ENCODE data around the gene FALEC.

The FALEC gene

DNA sequence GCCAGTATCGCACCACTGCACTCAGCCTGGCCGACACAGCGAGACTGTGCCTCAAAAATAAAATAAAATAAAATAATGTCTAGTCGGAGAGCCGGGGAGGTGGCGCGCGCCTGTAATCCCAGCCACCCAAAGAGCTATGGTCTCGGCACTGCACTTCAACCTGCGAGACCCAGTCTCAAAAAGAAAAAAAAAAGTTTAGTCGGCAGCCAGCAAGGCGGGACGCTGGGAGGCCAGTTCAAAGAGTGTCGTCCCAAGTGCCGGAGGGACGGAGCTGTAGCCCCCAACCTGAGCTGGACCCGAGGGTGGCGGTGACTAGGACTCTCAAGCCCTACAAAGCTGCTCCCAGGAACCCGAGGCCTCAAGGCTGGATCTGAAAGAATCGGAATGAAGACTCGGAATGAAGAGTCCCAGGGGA is 632 bp upstream of the FALEC start:
- peaks cover 58 to 75% (median 73%) of the 10 kb centered on the region in 10 experiments for H3K4me1 ChIP-seq
- peak overlapping the region; percentile 87 to 100 (median 95) for H3K4me2 ChIP-seq
- H4K20me1 ChIP-seq, result peaks cover 0 to 33% (median 0%) of the 10 kb centered on the region in 11 experiments; a peak in 2 of 22 replicates
- TF ChIP-seq Cebpa-rat (IDR thresholded peaks at IDR 0.05), result no peak
- H3K9ac ChIP-seq, result peak overlapping the region; percentile 68 to 85 (median 77)
- no peaks in the 10 kb centered on the region for H3K9me3 ChIP-seq (replicated peaks in 1 of 11)
- H3K36me3 ChIP-seq, result peaks cover 10 to 34% (median 23%) of the 10 kb centered on the region in 11 experiments; a peak in 21 of 22 replicates
- H3K4me3 ChIP-seq, result peak overlapping the region; percentile 53 to 76 (median 66)
- H3K27me3 ChIP-seq, result no peaks in the 10 kb centered on the region
- H3K27ac ChIP-seq, result peak overlapping the region; percentile 4 to 75 (median 69); a peak in 20 of 22 replicates

DNA sequence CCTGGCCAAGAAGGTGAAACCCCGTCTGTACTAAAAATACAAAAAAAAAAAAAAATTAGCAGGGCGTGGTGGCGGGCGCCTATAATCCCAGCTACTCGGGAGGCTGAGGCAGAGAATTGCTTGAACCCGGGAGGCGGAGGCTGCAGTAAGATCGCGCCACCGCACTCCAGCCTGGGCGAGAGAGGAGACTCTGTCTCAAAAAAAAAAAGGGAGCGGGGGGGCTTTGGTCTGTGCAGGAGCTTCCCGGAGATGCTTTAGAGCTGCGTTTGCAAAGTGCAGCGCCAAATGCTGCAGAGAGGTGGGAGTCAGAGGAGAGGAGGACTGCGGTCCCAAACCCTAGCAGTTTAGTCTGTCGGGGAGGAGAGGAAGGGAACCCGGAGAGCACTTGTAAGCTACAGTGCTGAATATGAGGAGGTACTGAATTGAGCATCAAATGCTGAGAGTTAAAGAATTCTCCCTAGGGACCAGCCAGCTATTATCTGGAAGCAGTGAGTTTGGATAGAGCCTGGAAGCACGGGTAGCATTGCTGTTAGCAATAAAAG is 569 bp downstream of the FALEC start:
- no peaks in the 10 kb centered on the region for H3K27me3 ChIP-seq
- peaks cover 46 to 63% (median 61%) of the 10 kb centered on the region in 10 experiments for H3K4me1 ChIP-seq
- H3K9me3 ChIP-seq (replicated peaks in 1 of 11), result no peaks in the 10 kb centered on the region
- peak overlapping the region in 9 of 11 experiments; percentile 50 to 75 (median 71); a peak in 18 of 22 replicates for H3K27ac ChIP-seq
- H4K20me1 ChIP-seq, result peaks cover 0 to 22% (median 0%) of the 10 kb centered on the region in 11 experiments; a peak in 2 of 22 replicates
- peak overlapping the region; percentile 53 to 76 (median 66) for H3K4me3 ChIP-seq
- H3K4me2 ChIP-seq, result peak overlapping the region; percentile 87 to 100 (median 95)
- H3K9ac ChIP-seq, result peak overlapping the region; percentile 68 to 85 (median 77)
- peaks cover 10 to 22% (median 19%) of the 10 kb centered on the region in 11 experiments; a peak in 21 of 22 replicates for H3K36me3 ChIP-seq
- TF ChIP-seq Cebpa-rat (IDR thresholded peaks at IDR 0.05), result no peak

DNA sequence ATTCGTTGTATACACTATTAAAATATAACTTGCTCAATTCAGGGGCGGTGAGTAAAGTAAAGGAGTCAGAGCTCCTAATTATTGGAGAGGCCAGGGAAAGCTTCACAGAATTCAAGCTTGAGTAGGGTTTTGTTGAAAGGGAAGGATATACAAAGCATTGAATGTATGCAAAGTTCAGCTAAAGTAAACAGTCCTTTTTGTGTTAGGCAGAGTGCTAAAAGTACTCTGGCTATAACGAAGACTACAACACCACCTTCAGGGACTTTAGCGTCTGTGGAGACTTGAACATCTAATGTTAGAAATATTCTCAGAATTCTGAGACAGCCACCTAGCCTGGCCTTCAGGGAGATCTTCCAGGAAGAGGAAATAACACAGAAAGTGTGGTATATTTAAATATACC is 1.1 kb downstream of the FALEC start:
- Histone ChIP-seq H3K27ac (peak overlapping the region in 2 of 11 experiments; percentile 50 to 71; a peak in 2 of 22 replicates), H3K4me1 (peaks cover 41 to 58% (median 56%) of the 10 kb centered on the region in 10 experiments), H3K9ac (peak overlapping the region in 9 of 11 experiments; percentile 71 to 85 (median 78); a peak in 13 of 22 replicates), H4K20me1 (peaks cover 0 to 17% (median 0%) of the 10 kb centered on the region in 11 experiments; a peak in 2 of 22 replicates), H3K4me2 (peak overlapping the region; percentile 87 to 100 (median 95)), H3K9me3 (replicated peaks in 1 of 11) (no peaks in the 10 kb centered on the region), H3K4me3 (peak overlapping the region; percentile 53 to 76 (median 66); a peak in 17 of 20 replicates), H3K36me3 (peaks cover 10 to 17% (median 14%) of the 10 kb centered on the region in 11 experiments; a peak in 20 of 22 replicates), H3K27me3 (no peaks in the 10 kb centered on the region)
- TF ChIP-seq Cebpa-rat (IDR thresholded peaks at IDR 0.05), result no peak

DNA sequence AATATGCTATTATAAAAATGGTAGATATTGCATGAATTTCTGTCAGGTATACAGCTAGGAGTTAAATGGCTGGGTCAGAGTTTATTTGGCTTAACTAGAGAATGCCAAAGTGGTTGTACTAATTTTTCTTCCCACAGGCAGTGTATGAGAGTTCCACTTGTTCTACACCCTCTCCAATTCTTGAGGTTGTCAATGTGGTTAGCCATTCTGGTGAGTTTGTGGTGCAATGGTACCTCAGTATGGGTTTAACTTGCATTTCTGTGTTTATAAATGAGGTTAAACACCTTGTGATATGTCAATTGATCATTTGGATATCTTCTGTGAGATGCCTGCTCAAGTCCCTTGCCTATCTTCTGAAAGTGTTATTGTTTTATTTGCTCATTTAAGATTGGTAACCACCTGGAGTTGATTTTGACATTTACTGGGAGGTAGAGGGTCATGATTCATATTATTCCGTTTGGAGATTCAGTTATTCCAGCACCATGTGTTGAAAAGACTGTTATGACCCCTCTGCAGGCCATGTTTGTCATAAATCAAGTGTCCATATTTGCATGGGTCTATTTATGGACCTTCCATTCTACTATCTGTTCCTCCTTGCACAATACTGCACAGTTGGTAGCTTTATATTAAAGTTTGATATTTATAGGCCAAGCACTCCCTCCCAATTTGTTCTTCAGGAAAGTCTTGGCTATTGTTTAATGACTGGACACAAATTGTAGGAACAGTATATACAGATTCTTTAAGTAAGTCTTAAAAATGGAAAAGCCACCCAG is 5.8 kb downstream of the FALEC start:
- peaks cover 3 to 23% (median 14%) of the 10 kb centered on the region in 10 experiments; a peak in 19 of 20 replicates for H3K4me1 ChIP-seq
- TF ChIP-seq Cebpa-rat (IDR thresholded peaks at IDR 0.05), result no peak
- no peaks in the 10 kb centered on the region for H3K36me3 ChIP-seq
- H3K9ac ChIP-seq, result no peak overlapping the region
- no peaks in the 10 kb centered on the region for H4K20me1 ChIP-seq
- H3K9me3 ChIP-seq (replicated peaks in 1 of 11), result no peaks in the 10 kb centered on the region
- no peak overlapping the region for H3K4me3 ChIP-seq
- H3K27me3 ChIP-seq, result no peaks in the 10 kb centered on the region
- H3K27ac ChIP-seq, result no peak overlapping the region
- H3K4me2 ChIP-seq, result no peak overlapping the region

DNA sequence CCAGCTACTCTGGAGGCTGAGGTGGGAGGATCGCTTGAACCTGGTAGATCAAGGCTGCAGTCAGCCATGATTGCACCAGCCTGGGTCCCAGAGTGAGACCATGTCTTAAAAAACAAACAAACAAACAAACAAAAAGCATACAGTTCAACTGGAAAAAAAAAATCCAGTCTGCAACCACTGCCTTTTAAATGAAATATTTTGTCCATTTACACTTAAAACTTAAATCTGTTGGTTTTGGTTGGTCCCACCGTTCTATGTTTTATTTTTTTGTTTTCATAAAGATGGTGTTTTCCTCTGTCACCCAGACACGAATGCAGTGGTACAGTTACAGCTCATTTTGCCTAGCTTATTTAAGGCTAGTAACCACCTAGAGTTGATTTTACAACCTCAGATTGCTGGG is 9.8 kb downstream of the FALEC start:
- H3K27me3 ChIP-seq, result no peaks in the 10 kb centered on the region
- no peak overlapping the region for H3K9ac ChIP-seq
- H3K4me2 ChIP-seq, result no peak overlapping the region
- H3K27ac ChIP-seq, result no peak overlapping the region
- H3K9me3 ChIP-seq (replicated peaks in 1 of 11), result no peaks in the 10 kb centered on the region
- TF ChIP-seq Cebpa-rat (IDR thresholded peaks at IDR 0.05), result no peak
- H3K36me3 ChIP-seq, result no peaks in the 10 kb centered on the region
- peaks cover 0 to 9% (median 0%) of the 10 kb centered on the region in 10 experiments; a peak in 7 of 20 replicates for H3K4me1 ChIP-seq
- H4K20me1 ChIP-seq, result no peaks in the 10 kb centered on the region
- H3K4me3 ChIP-seq, result no peak overlapping the region

DNA sequence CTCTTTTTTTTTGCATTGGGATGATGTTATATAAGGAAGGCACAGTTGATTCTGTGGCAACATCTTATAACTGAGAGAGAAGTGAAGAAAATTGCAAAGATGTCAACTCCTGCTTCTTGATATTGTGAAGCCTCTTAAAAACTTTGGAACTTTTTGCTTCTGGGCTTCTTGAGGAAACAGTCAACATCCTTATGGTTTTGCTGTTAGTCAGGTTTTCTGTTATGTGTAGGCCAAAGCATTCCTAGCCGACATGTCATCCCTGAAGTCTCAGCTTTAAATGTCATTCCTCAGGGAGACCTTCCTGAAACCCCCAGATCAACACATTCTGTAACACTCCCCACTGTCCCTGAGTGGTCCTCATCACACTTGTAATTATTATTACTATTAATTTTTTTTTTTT is 12.6 kb downstream of the FALEC start:
- Histone ChIP-seq H3K27ac (no peak overlapping the region), H3K4me3 (no peak overlapping the region)

DNA sequence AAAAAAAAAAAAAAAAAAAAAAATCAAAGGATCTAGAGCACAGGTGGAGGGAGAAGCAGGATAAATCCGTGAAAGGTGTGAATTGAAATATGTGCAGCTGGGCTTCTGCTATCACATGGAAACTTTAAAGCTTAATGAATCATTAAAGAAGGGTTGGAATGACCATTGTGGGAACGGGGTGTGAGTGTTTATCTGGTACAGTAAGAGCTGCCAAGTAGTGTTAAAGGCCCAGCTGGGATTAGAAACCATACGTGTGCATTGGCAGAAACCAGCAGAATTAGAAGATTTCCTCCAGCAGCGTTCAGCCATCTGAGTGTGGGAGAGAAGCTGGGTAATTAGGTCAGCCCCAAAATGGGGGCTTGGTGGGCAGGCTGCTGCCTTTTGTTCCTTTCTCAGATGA is 13.5 kb downstream of the FALEC start:
- Histone ChIP-seq H4K20me1 (no peaks in the 10 kb centered on the region), H3K9ac (no peak overlapping the region), H3K27me3 (no peaks in the 10 kb centered on the region), H3K27ac (no peak overlapping the region), H3K4me2 (no peak overlapping the region), H3K36me3 (no peaks in the 10 kb centered on the region), H3K4me1 (peaks cover 0 to 12% (median 6%) of the 10 kb centered on the region in 10 experiments; a peak in 11 of 20 replicates), H3K4me3 (no peak overlapping the region), H3K9me3 (replicated peaks in 1 of 11) (no peaks in the 10 kb centered on the region)
- TF ChIP-seq Cebpa-rat (IDR thresholded peaks at IDR 0.05), result no peak

More for the DNA sequence above, 12.6 kb downstream of the FALEC start:
- TF ChIP-seq Cebpa-rat (IDR thresholded peaks at IDR 0.05), result no peak
- Histone ChIP-seq H3K4me2 (no peak overlapping the region), H3K27me3 (no peaks in the 10 kb centered on the region), H3K36me3 (no peaks in the 10 kb centered on the region), H3K4me1 (peaks cover 0 to 20% (median 6%) of the 10 kb centered on the region in 10 experiments; a peak in 10 of 20 replicates), H3K9me3 (replicated peaks in 1 of 11) (no peaks in the 10 kb centered on the region), H3K9ac (no peak overlapping the region), H4K20me1 (no peaks in the 10 kb centered on the region)

DNA sequence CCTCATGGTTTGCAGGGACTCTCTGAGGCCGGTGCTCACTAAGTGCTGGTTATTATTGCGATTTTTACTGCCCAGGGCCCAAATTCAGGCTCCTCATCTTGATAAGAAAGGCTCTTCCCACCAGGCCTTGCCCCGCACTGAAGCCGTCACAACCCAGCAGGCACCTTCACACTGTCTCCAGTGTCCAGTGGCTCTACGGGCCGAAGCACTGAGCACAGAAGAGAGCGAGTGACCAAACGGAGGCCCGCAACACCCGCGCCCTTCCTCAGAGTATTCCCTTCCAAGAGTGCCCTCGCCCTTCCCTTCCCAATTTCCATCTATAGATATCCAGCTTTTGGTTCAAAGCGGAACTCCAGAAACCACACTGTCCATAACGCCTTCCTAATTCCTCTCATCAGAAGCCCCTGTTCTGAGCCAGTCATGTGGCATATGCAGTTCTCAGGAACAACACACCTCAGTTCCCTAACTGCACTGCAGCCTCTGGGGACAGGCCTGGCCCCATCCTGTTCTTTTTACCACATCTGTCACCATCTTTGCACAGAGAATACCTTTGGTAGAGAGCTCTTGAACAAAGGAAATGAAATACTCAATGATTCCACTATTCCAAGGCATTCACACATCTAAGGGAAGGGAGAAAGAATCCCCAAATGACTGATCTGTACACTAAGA is 15.1 kb downstream of the FALEC start:
- Histone ChIP-seq H3K4me2 (peak overlapping the region in 1 of 11 experiments; percentile 7; a peak in 1 of 22 replicates), H3K9ac (peak overlapping the region in 1 of 11 experiments; percentile 18; a peak in 1 of 22 replicates), H3K27me3 (no peaks in the 10 kb centered on the region), H3K27ac (no peak overlapping the region), H3K36me3 (no peaks in the 10 kb centered on the region), H3K4me3 (no peak overlapping the region), H3K4me1 (peaks cover 0 to 11% (median 7%) of the 10 kb centered on the region in 10 experiments; a peak in 9 of 20 replicates), H3K9me3 (replicated peaks in 1 of 11) (no peaks in the 10 kb centered on the region), H4K20me1 (no peaks in the 10 kb centered on the region)
- TF ChIP-seq Cebpa-rat (IDR thresholded peaks at IDR 0.05), result no peak

DNA sequence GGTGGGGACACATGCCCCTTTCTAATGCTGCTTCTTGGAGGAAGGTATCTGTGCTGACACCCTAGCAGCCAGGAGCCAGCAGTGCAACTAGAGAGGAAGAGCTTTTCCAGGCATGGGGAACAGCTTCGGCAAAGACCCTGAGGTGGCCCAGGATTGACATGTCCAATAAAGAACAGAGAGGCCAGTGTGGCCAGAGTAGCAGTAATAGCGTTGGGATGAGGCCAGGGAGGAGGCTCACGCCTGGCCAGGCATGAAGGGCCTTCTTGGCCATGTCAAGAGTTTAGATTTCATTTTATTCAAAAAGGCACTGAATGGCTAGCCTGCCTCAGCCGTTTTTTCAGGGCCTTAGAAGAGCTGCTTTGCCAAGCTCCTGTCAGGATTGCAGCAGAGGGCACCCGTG is 17.3 kb downstream of the FALEC start:
- Histone ChIP-seq H3K4me2 (no peak overlapping the region), H3K9ac (no peak overlapping the region), H3K36me3 (no peaks in the 10 kb centered on the region), H3K4me3 (no peak overlapping the region), H3K4me1 (peaks cover 0 to 11% (median 7%) of the 10 kb centered on the region in 10 experiments; a peak in 10 of 20 replicates), H3K27ac (no peak overlapping the region), H4K20me1 (no peaks in the 10 kb centered on the region), H3K9me3 (replicated peaks in 1 of 11) (no peaks in the 10 kb centered on the region), H3K27me3 (no peaks in the 10 kb centered on the region)
- TF ChIP-seq Cebpa-rat (IDR thresholded peaks at IDR 0.05), result no peak
